Liver (tissue), 3 donors: ENCODE data around the gene CLDN6.

Source experiments
- CTCF ChIP-seq: fragments of 150-350 bp; IDR thresholded peaks from 2 replicates; pipeline ENCODE4 v1.5.1; 2017; ENCODE audit warnings: improper control_type of control experiment, low read depth, low read length; ENCODE audit not compliant: missing input control
- EGR1 ChIP-seq, 2 donors: IDR thresholded peaks; 2 replicates each; pipeline ENCODE4 v1.6.1; 2016 to 2018; ENCODE audit warnings: antibody characterized with exemption in 2 of 2, low read depth in 2 of 2
- HNF4A ChIP-seq, 2 donors: conservative IDR thresholded peaks; 2 replicates each; pipeline ENCODE4 v1.6.1; 2016; ENCODE audit warnings: antibody characterized with exemption in 2 of 2, mild to moderate bottlenecking in 2 of 2
- REST ChIP-seq: IDR thresholded peaks from 2 replicates; pipeline ENCODE4 v1.6.1; 2016; ENCODE audit warnings: antibody characterized with exemption, mild to moderate bottlenecking
- RXRA ChIP-seq, 2 donors: IDR thresholded peaks; 2 replicates each; pipeline ENCODE4 v1.6.1; 2017 to 2018; ENCODE audit warnings: antibody characterized with exemption in 2 of 2, mild to moderate bottlenecking in 1 of 2
- SP1 ChIP-seq: IDR thresholded peaks from 2 replicates; pipeline ENCODE4 v1.6.1; 2018; ENCODE audit warnings: antibody characterized with exemption, mild to moderate bottlenecking
- YY1 ChIP-seq: IDR thresholded peaks from 2 replicates; pipeline ENCODE4 v1.6.1; 2016; ENCODE audit warnings: antibody characterized with exemption, mild to moderate bottlenecking
- donor health status: healthy.
- donor health status: healthy.

GRCh38 chr16:3017344-3017743 is 639 bp downstream of the CLDN6 start:
- TF ChIP-seq CTCF (no peak), HNF4A (conservative IDR thresholded peaks at IDR 0.05) (no peak), YY1 (no peak), SP1 (no peak), REST (no peak), EGR1 (IDR thresholded peaks at IDR 0.05; ENCODE audit: low read depth in 2 of 2) (no peak), RXRA (IDR thresholded peaks at IDR 0.05) (no peak)
